Measurements from ENCODE around the gene PASK. TPM values are rescaled to one million over a fixed set of nuclear protein-coding genes. Genes with fewer than 3 reads are reported as not detected.

Gene PASK
- total RNA-seq, 1 donor from 2014 or later: 64.2 TPM

- no peaks in the 10 kb centered on the region for H3K27me3 Mint-ChIP-seq (ENCODE audit: low read depth)
- no peak overlapping the region for H3K4me3 Mint-ChIP-seq
- no peak for TF ChIP-seq CTCF (conservative IDR thresholded peaks at IDR 0.05)
- peaks cover 24% of the 10 kb centered on the region for H3K36me3 Mint-ChIP-seq (ENCODE audit: low read depth)
- H3K9me3 Mint-ChIP-seq: peaks cover 4% of the 10 kb centered on the region
- no peaks in the 10 kb centered on the region for H3K4me1 Mint-ChIP-seq
- no peak overlapping the region for H3K27ac Mint-ChIP-seq (ENCODE audit: unreplicated experiment)
- DNase-seq (ENCODE audit: low read depth, low spot score): no peak
Observed at GRCh38 chr2:241082341-241083090, 66.8 kb downstream of the PASK start.

DNA sequence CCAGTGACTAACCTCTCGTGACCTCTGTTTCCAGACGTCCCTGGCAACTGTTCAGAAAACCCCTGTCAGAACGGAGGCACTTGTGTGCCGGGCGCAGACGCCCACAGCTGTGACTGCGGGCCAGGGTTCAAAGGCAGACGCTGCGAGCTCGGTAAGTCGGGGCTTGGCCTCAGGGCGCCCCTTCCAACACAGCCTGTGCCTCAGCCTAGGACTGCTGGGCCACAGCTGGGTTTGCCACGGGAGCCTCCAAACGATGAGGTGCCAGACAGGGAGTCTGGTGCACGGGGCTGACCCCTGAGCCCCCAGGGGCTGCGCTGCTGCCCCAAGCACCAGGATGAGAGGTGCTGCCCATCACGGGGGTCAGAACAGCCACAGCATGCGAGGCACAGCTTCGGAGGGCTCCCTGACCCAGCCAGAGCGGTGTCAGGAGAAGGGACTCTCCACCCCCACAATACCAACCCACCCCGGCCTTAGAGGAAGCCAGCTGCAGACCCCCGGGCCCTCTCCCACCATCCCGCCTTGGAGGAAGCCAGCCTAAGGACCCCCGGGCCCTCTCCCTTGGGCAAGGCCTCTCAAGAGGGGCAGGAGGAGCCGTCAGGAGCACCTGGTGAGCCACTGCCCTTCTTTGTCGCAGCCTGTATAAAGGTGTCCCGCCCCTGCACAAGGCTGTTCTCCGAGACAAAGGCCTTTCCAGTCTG lies 67.5 kb downstream of the PASK start:
- no peak for DNase-seq (ENCODE audit: low read depth, low spot score)
- Mint-ChIP-seq H3K27ac (ENCODE audit: unreplicated experiment) (no peak overlapping the region), H3K4me3 (no peak overlapping the region), H3K27me3 (ENCODE audit: low read depth) (no peaks in the 10 kb centered on the region), H3K36me3 (ENCODE audit: low read depth) (peaks cover 22% of the 10 kb centered on the region), H3K4me1 (no peaks in the 10 kb centered on the region), H3K9me3 (peaks cover 4% of the 10 kb centered on the region)
- no peak for TF ChIP-seq CTCF (conservative IDR thresholded peaks at IDR 0.05)

DNA sequence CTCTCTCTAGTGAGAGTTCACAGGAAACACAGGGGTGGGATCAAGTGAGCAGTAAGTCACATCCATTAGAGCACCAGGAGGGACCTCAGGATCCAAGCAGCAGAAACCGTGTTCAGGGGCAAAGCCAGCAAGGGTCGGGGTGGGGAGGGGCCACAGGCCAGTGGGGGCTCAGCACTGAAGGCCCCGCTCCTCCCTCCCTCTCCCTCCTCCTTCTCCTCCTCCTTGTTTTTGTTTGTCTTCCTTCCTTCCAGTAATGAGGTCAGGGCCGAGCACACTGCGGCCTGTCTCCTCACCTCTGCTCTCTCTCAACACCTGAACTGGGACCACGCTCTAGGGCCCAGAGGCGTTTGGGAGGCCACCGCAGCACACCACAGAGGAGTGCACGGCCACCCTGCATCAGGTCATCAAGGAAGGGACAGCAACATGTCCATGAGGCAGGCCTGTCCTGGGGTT lies 68.1 kb downstream of the PASK start:
- H3K4me3 Mint-ChIP-seq: no peak overlapping the region
- no peaks in the 10 kb centered on the region for H3K4me1 Mint-ChIP-seq
- TF ChIP-seq CTCF (conservative IDR thresholded peaks at IDR 0.05): no peak
- peaks cover 17% of the 10 kb centered on the region for H3K36me3 Mint-ChIP-seq (ENCODE audit: low read depth)
- peaks cover 2% of the 10 kb centered on the region for H3K9me3 Mint-ChIP-seq
- no peak overlapping the region for H3K27ac Mint-ChIP-seq (ENCODE audit: unreplicated experiment)
- no peak for DNase-seq (ENCODE audit: low read depth, low spot score)
- no peaks in the 10 kb centered on the region for H3K27me3 Mint-ChIP-seq (ENCODE audit: low read depth)

- no peaks in the 10 kb centered on the region for H3K4me1 Mint-ChIP-seq
- no peak overlapping the region for H3K4me3 Mint-ChIP-seq
- H3K27ac Mint-ChIP-seq (ENCODE audit: unreplicated experiment): no peak overlapping the region
- H3K9me3 Mint-ChIP-seq: no peaks in the 10 kb centered on the region
- no peak for DNase-seq (ENCODE audit: low read depth, low spot score)
- peaks cover 14% of the 10 kb centered on the region for H3K36me3 Mint-ChIP-seq (ENCODE audit: low read depth)
- TF ChIP-seq CTCF (conservative IDR thresholded peaks at IDR 0.05): no peak
- no peaks in the 10 kb centered on the region for H3K27me3 Mint-ChIP-seq (ENCODE audit: low read depth)
Observed at GRCh38 chr2:241080405-241081189, 68.7 kb downstream of the PASK start.

DNA sequence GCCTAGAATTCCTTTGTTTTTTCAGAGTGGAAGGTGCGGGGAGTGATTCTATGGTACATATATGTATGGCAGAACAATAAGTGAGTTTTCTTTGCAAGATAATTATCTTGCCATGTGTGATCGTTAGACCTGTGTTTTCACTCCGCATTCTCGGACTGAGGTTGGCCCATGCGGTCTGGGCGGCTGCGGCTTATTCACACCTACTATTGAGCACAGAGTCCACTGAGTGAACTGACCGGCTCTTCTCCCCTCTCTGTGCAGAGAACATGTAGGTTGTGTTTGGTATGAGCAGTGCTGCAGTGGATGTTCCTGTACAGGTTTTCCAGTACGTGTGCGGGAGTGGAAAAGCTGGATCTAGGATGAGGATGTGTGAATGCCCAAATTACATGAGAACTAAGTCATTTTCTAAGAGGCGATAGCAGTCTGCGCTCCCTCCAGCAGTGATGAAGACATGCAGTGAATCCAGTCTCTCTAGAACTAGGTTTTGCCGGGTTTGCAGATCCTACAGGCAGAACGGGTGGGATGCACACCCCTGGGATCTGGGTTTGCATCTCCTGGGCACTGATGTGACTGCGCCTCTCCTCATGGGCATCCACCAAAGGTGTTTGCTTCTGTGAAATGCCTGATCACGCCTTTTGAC lies 74.3 kb downstream of the PASK start:
- Mint-ChIP-seq H3K36me3 (ENCODE audit: low read depth) (no peaks in the 10 kb centered on the region), H3K9me3 (no peaks in the 10 kb centered on the region), H3K27me3 (ENCODE audit: low read depth) (no peaks in the 10 kb centered on the region), H3K4me1 (no peaks in the 10 kb centered on the region), H3K4me3 (no peak overlapping the region), H3K27ac (ENCODE audit: unreplicated experiment) (no peak overlapping the region)
- no peak for DNase-seq (ENCODE audit: low read depth, low spot score)
- no peak for TF ChIP-seq CTCF (conservative IDR thresholded peaks at IDR 0.05)
